Subcutaneous abdominal adipose tissue (tissue), 5 donors: Measurements from ENCODE around the gene FARSA.

Source experiments
- H3K27ac ChIP-seq: one replicate; pipeline ENCODE4 v1.7.0; 2013; ENCODE audit warnings: low read depth, mild to moderate bottlenecking, inconsistent platforms, low read length, moderate library complexity
- H3K27me3 ChIP-seq, 5 donors: one replicate each; pipeline ENCODE4 v1.7.0; 2013; ENCODE audit warnings: low read length in 5 of 5, inconsistent platforms in 1 of 5; ENCODE audit not compliant: control insufficient read depth in 5 of 5, insufficient read depth in 4 of 5
- H3K36me3 ChIP-seq, 5 donors: one replicate each; pipeline ENCODE4 v1.7.0; 2013; ENCODE audit warnings: low read length in 5 of 5; ENCODE audit not compliant: control insufficient read depth in 5 of 5, insufficient read depth in 5 of 5
- H3K4me1 ChIP-seq, 5 donors: one replicate each; pipeline ENCODE4 v1.7.0; 2013; ENCODE audit warnings: low read length in 5 of 5, mild to moderate bottlenecking in 3 of 5, moderate library complexity in 1 of 5; ENCODE audit not compliant: control insufficient read depth in 5 of 5, insufficient read depth in 5 of 5
- H3K4me3 ChIP-seq, 5 donors: one replicate each; pipeline ENCODE4 v1.7.0; 2013; ENCODE audit warnings: low read length in 5 of 5, low read depth in 1 of 5
- H3K9ac ChIP-seq, 5 donors: one replicate each; pipeline ENCODE4 v1.7.0; 2013; ENCODE audit warnings: low read length in 5 of 5, mild to moderate bottlenecking in 4 of 5, moderate library complexity in 3 of 5
- H3K9me3 ChIP-seq, 5 donors: one replicate each; pipeline ENCODE4 v1.7.0; 2013; ENCODE audit warnings: low read length in 5 of 5; ENCODE audit not compliant: control insufficient read depth in 5 of 5
- donor health status: healthy.
- donor health status: healthy.
- donor health status: healthy.
- donor health status: healthy.
- donor health status: healthy.

FARSA gene

GRCh38 chr19:12946731-12947496 lies 13.4 kb upstream of the FARSA start:
- no peaks in the 10 kb centered on the region for H3K27me3 ChIP-seq
- peak overlapping the region; percentile 73 to 85 (median 83) for H3K4me3 ChIP-seq
- H3K9me3 ChIP-seq, result no peaks in the 10 kb centered on the region
- peak overlapping the region; percentile 85 for H3K27ac ChIP-seq
- H3K9ac ChIP-seq, result peak overlapping the region; percentile 79 to 96 (median 89)
- H3K4me1 ChIP-seq, result peaks cover 6 to 24% (median 21%) of the 10 kb centered on the region in 5 donors
- H3K36me3 ChIP-seq, result peaks cover 0 to 72% (median 62%) of the 10 kb centered on the region in 5 donors

- peaks cover 0 to 73% (median 63%) of the 10 kb centered on the region in 5 donors for H3K36me3 ChIP-seq
- H3K9me3 ChIP-seq, result no peaks in the 10 kb centered on the region
- H3K27me3 ChIP-seq, result no peaks in the 10 kb centered on the region
- H3K27ac ChIP-seq, result peak overlapping the region; percentile 85
- H3K9ac ChIP-seq, result peak overlapping the region; percentile 79 to 96 (median 89)
- H3K4me1 ChIP-seq, result peaks cover 6 to 24% (median 21%) of the 10 kb centered on the region in 5 donors
- peak overlapping the region; percentile 73 to 85 (median 83) for H3K4me3 ChIP-seq
These were observed 12.7 kb upstream of the FARSA start for GRCh38 chr19:12946092-12946721.

- Histone ChIP-seq H3K4me1 (peaks cover 6 to 28% (median 26%) of the 10 kb centered on the region in 5 donors), H3K9ac (peak within 1 kb of the TSS; percentile 79 to 96 (median 89)), H3K4me3 (peak within 1 kb of the TSS; percentile 73 to 85 (median 83)), H3K27ac (peak within 1 kb of the TSS; percentile 85), H3K27me3 (no peaks in the 10 kb centered on the region), H3K36me3 (peaks cover 0 to 73% (median 63%) of the 10 kb centered on the region in 5 donors), H3K9me3 (no peaks in the 10 kb centered on the region)
These were observed 12.1 kb upstream of the FARSA start, which contains the start of gene RAD23A for GRCh38 chr19:12945479-12946091. Gene RAD23A (plus strand): TSS chr19:12945862. CDS start chr19:12945949, 87 bp downstream.

- H3K4me1 ChIP-seq, result peaks cover 12 to 42% (median 35%) of the 10 kb centered on the region in 5 donors
- H3K27ac ChIP-seq, result peak overlapping the region; percentile 85
- no peaks in the 10 kb centered on the region for H3K27me3 ChIP-seq
- H3K9ac ChIP-seq, result no peak overlapping the region
- no peak overlapping the region for H3K4me3 ChIP-seq
- no peaks in the 10 kb centered on the region for H3K9me3 ChIP-seq
- peaks cover 0 to 72% (median 59%) of the 10 kb centered on the region in 5 donors for H3K36me3 ChIP-seq
These were observed 10.7 kb upstream of the FARSA start for GRCh38 chr19:12944104-12944674.

GRCh38 chr19:12943437-12944044 lies 10.0 kb upstream of the FARSA start:
- H3K4me3 ChIP-seq, result no peak overlapping the region
- no peaks in the 10 kb centered on the region for H3K27me3 ChIP-seq
- no peak overlapping the region for H3K9ac ChIP-seq
- peaks cover 12 to 49% (median 39%) of the 10 kb centered on the region in 5 donors for H3K4me1 ChIP-seq
- peaks cover 0 to 66% (median 53%) of the 10 kb centered on the region in 5 donors for H3K36me3 ChIP-seq
- H3K9me3 ChIP-seq, result no peaks in the 10 kb centered on the region
- H3K27ac ChIP-seq, result no peak overlapping the region

GRCh38 chr19:12940897-12941296 lies 7.4 kb upstream of the FARSA start:
- peaks cover 0 to 55% (median 41%) of the 10 kb centered on the region in 5 donors for H3K36me3 ChIP-seq
- no peaks in the 10 kb centered on the region for H3K9me3 ChIP-seq
- H3K27me3 ChIP-seq, result no peaks in the 10 kb centered on the region
- H3K4me3 ChIP-seq, result peak overlapping the region in 1 of 5 donors; percentile 93
- H3K4me1 ChIP-seq, result peaks cover 6 to 42% (median 35%) of the 10 kb centered on the region in 5 donors
- peak overlapping the region in 1 of 5 donors; percentile 98 for H3K9ac ChIP-seq
- peak overlapping the region; percentile 86 for H3K27ac ChIP-seq

- Histone ChIP-seq H3K36me3 (peaks cover 0 to 55% (median 41%) of the 10 kb centered on the region in 5 donors), H3K4me1 (peaks cover 6 to 42% (median 35%) of the 10 kb centered on the region in 5 donors), H3K4me3 (peak overlapping the region in 4 of 5 donors; percentile 76 to 99 (median 92)), H3K27me3 (no peaks in the 10 kb centered on the region), H3K9me3 (no peaks in the 10 kb centered on the region), H3K27ac (peak overlapping the region; percentile 86), H3K9ac (peak overlapping the region in 4 of 5 donors; percentile 29 to 98 (median 94))
These were observed 6.5 kb upstream of the FARSA start for GRCh38 chr19:12939975-12940423.

GRCh38 chr19:12938779-12939601 lies 5.5 kb upstream of the FARSA start:
- H3K27me3 ChIP-seq, result no peaks in the 10 kb centered on the region
- peak overlapping the region; percentile 81 to 98 (median 93) for H3K9ac ChIP-seq
- H3K4me3 ChIP-seq, result peak overlapping the region; percentile 76 to 99 (median 93)
- H3K9me3 ChIP-seq, result no peaks in the 10 kb centered on the region
- peaks cover 7 to 45% (median 36%) of the 10 kb centered on the region in 5 donors for H3K4me1 ChIP-seq
- peaks cover 0 to 45% (median 36%) of the 10 kb centered on the region in 5 donors for H3K36me3 ChIP-seq
- peak overlapping the region; percentile 86 for H3K27ac ChIP-seq
